ENCODE results near the gene RSPO3. TPM values are rescaled to one million over a fixed set of nuclear protein-coding genes. Genes with fewer than 3 reads are reported as not detected.

The RSPO3 gene
- total and polyA plus RNA-seq, 9 of the 15 experiments (the other 6 are each of a cell fraction or from before 2014, with no cell fraction given) = not detected

DNA sequence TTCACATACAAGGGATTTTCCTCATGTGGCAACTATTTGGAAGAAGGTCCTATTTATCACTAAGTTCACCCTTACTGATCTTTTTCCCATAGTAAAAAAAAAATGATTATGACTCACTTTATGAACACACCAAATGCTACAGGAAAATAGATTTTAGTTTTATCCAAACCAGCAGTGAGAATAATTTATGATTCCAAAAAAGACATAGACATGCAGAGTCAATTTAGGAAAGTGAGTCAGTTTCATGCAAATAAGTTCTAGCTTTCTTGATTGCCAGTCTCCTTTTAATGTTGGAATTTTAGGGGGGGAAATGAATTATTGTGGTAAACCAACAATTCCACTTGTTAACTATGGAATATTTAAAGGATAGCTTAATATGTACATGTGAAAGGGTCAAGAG, 84.2 kb downstream of the RSPO3 start:
- no TSS peak for BruUV-seq (replicated peaks)
- CTCF ChIA-PET (ENCODE audit: low intra/inter-chr PET ratio) = no interaction called here
- DNase-seq (ENCODE audit: extremely low read depth in 1 of 4, low spot score in 3 of 4) (no peak), ATAC-seq (no peak), FAIRE-seq (no peak)
- no peaks in the 10 kb centered on the region for H3K4me1 ChIP-seq (replicated peaks in 1 of 2; ENCODE audit: control insufficient read depth in 2 of 2, insufficient read depth in 2 of 2, low read length in 2 of 2)
- no peak overlapping the region for H3K27ac ChIP-seq (ENCODE audit: extremely low read depth, low read depth, low read length)
- POLR2A ChIA-PET = no interaction called here
- H4K20me1 ChIP-seq (replicated peaks; ENCODE audit: control insufficient read depth, insufficient read depth, low read length) = no peaks in the 10 kb centered on the region
- in situ Hi-C loops (cut with MboI) = no loop called here
- H3K27me3 ChIP-seq (ENCODE audit: control insufficient read depth in 2 of 2, insufficient read depth in 2 of 2, low read length in 2 of 2) = no peaks in the 10 kb centered on the region
- intact Hi-C loops (cut with micrococcal nuclease) = no loop called here
- TF ChIP-seq ZFPM2 (CRISPR knock-in tag; IDR thresholded peaks at IDR 0.05) (no peak), DPF2 (IDR thresholded peaks at IDR 0.05) (no peak), ZNF3 (CRISPR knock-in tag; IDR thresholded peaks at IDR 0.05) (no peak), TSC22D4 (tag; IDR thresholded peaks at IDR 0.05) (no peak), SRSF1 (IDR thresholded peaks at IDR 0.05; ENCODE audit: low read depth, low read length) (no peak), PYGO2 (tag; IDR thresholded peaks at IDR 0.05) (no peak)
- TF ChIP-seq, protein P1, sequence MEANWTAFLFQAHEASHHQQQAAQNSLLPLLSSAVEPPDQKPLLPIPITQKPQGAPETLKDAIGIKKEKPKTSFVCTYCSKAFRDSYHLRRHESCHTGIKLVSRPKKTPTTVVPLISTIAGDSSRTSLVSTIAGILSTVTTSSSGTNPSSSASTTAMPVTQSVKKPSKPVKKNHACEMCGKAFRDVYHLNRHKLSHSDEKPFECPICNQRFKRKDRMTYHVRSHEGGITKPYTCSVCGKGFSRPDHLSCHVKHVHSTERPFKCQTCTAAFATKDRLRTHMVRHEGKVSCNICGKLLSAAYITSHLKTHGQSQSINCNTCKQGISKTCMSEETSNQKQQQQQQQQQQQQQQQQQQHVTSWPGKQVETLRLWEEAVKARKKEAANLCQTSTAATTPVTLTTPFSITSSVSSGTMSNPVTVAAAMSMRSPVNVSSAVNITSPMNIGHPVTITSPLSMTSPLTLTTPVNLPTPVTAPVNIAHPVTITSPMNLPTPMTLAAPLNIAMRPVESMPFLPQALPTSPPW (CRISPR knock-in tag; IDR thresholded peaks at IDR 0.05) = no peak
- H3K9me3 ChIP-seq (replicated peaks; ENCODE audit: control insufficient read depth, insufficient read depth, low read depth, low read length) = no peaks in the 10 kb centered on the region
- H3K9ac ChIP-seq (ENCODE audit: insufficient read depth in 1 of 2, low read depth in 2 of 2, low read length in 2 of 2) = no peak overlapping the region
- H3K9me1 ChIP-seq (ENCODE audit: control insufficient read depth, insufficient read depth, low read length) = no peaks in the 10 kb centered on the region
- H2AFZ ChIP-seq (ENCODE audit: low read depth, low read length) = no peak overlapping the region
- H3K4me2 ChIP-seq (ENCODE audit: insufficient read depth, low read length) = no peak overlapping the region
- no peaks in the 10 kb centered on the region for H3K36me3 ChIP-seq (ENCODE audit: control insufficient read depth, insufficient read depth, low read length)
- no peak overlapping the region for H3K4me3 ChIP-seq
- no peaks in the 10 kb centered on the region for H3K79me2 ChIP-seq (ENCODE audit: control insufficient read depth, insufficient read depth, low read length)

Measured in K562 (cell line).